Urinary bladder (tissue), 4 donors: Measurements from ENCODE around the gene OR4B1. TPM values are rescaled to one million over a fixed set of nuclear protein-coding genes. Genes with fewer than 3 reads are reported as not detected.
"Not testable (repeated sequence)": the region's sequence is repeated elsewhere in the genome, so short reads cannot be mapped to it uniquely, and the experiment has no call there.

Source experiments
- DNase-seq: peaks from one replicate; pipeline ENCODE4 v3.0.0-alpha.2; 2015; ENCODE audit errors: extremely low spot score
- H3K27ac ChIP-seq: one replicate; pipeline ENCODE4 v1.5.1; 2013; ENCODE audit warnings: low read depth, mild to moderate bottlenecking, moderate library complexity
- H3K36me3 ChIP-seq: one replicate; pipeline ENCODE4 v1.6.1; 2013; ENCODE audit warnings: mild to moderate bottlenecking, moderate library complexity; ENCODE audit not compliant: insufficient read depth
- H3K4me1 ChIP-seq: one replicate; pipeline ENCODE4 v1.6.1; 2013; ENCODE audit warnings: mild to moderate bottlenecking, moderate library complexity; ENCODE audit not compliant: insufficient read depth
- H3K4me3 ChIP-seq: one replicate; pipeline ENCODE4 v1.5.1; 2013; ENCODE audit warnings: low read depth, low read length
- WGBS: extraction: QIAGEN DNeasy Blood & Tissue Kit; methylation state at CpG from one replicate; pipeline ENCODE4 v1.1.7; 2013; 5-methylcytosine and 5-hydroxymethylcytosine counted together
- polyA plus RNA-seq: library from polyadenylated mRNA; stranded (reverse); fragments of 200-250 nt; gene quantifications from one replicate; pipeline ENCODE4 v1.2.3, GENCODE V29; 2013
- total RNA-seq: library from RNA; depleted of rRNA; stranded (reverse); fragments of >200 nt; gene quantifications from one replicate; pipeline ENCODE4 v1.2.3, GENCODE V29; 2014
- donor health status: healthy with polysubstance abuse.
- donor health status: healthy.

OR4B1 gene
- total RNA-seq (not detected), polyA plus RNA-seq (not detected)

GRCh38 chr11:48216510-48216909 lies at the start of gene OR4B1:
Gene OR4B1, plus strand, starts transcription at chr11:48216810. Its CDS starts 0 bp downstream, at chr11:48216810.
- H3K36me3 ChIP-seq, result no peaks in the 10 kb centered on the region
- no peak within 1 kb of the TSS for H3K4me3 ChIP-seq
- no peaks in the 10 kb centered on the region for H3K4me1 ChIP-seq
- 63% methylated on average over 2 of the region's 2 CpGs for WGBS
- no peak within 1 kb of the TSS for H3K27ac ChIP-seq
- DNase-seq, result no peak

GRCh38 chr11:48167380-48167779 lies 49.2 kb upstream of the OR4B1 start:
- Histone ChIP-seq H3K4me1 (no peaks in the 10 kb centered on the region), H3K4me3 (no peak overlapping the region), H3K36me3 (peaks cover 2% of the 10 kb centered on the region), H3K27ac (no peak overlapping the region)
- no peak for DNase-seq
- 87% methylated on average over 6 of the region's 6 CpGs for WGBS

GRCh38 chr11:48168815-48169214 lies 47.8 kb upstream of the OR4B1 start:
- peaks cover 2% of the 10 kb centered on the region for H3K36me3 ChIP-seq
- no peak overlapping the region for H3K4me3 ChIP-seq
- DNase-seq, result no peak
- no peak overlapping the region for H3K27ac ChIP-seq
- H3K4me1 ChIP-seq, result no peaks in the 10 kb centered on the region
- WGBS, result 87% methylated on average over 6 of the region's 6 CpGs

- Histone ChIP-seq H3K36me3 (no peaks in the 10 kb centered on the region), H3K4me1 (no peaks in the 10 kb centered on the region), H3K4me3 (no peak overlapping the region), H3K27ac (no peak overlapping the region)
- DNase-seq, result no peak
- WGBS, result 52% methylated on average over 6 of the region's 6 CpGs
Measured at GRCh38 chr11:48169259-48169658, 47.4 kb upstream of the OR4B1 start.

GRCh38 chr11:48169717-48170116 lies 46.9 kb upstream of the OR4B1 start:
- WGBS, result 32% methylated on average over 7 of the region's 7 CpGs
- Histone ChIP-seq H3K4me3 (no peak overlapping the region), H3K27ac (no peak overlapping the region), H3K4me1 (no peaks in the 10 kb centered on the region), H3K36me3 (no peaks in the 10 kb centered on the region)
- no peak for DNase-seq

GRCh38 chr11:48170241-48171233 lies 46.1 kb upstream of the OR4B1 start:
- no peaks in the 10 kb centered on the region for H3K36me3 ChIP-seq
- WGBS, result 50% methylated on average over 10 of the region's 10 CpGs
- no peaks in the 10 kb centered on the region for H3K4me1 ChIP-seq
- H3K4me3 ChIP-seq, result no peak overlapping the region
- no peak overlapping the region for H3K27ac ChIP-seq
- DNase-seq, result no peak

GRCh38 chr11:48172818-48173609 lies 43.6 kb upstream of the OR4B1 start:
- Histone ChIP-seq H3K4me1 (no peaks in the 10 kb centered on the region), H3K36me3 (no peaks in the 10 kb centered on the region), H3K27ac (no peak overlapping the region), H3K4me3 (no peak overlapping the region)
- WGBS, result 35% methylated on average over 14 of the region's 14 CpGs
- DNase-seq, result no peak

- Histone ChIP-seq H3K4me3 (no peak overlapping the region), H3K4me1 (no peaks in the 10 kb centered on the region), H3K36me3 (no peaks in the 10 kb centered on the region), H3K27ac (no peak overlapping the region)
- no peak for DNase-seq
- 78% methylated on average over 4 of the region's 4 CpGs for WGBS
Measured at GRCh38 chr11:48177661-48178060, 38.9 kb upstream of the OR4B1 start.

GRCh38 chr11:48180627-48181026 lies 36.0 kb upstream of the OR4B1 start:
- Histone ChIP-seq H3K4me1 (no peaks in the 10 kb centered on the region), H3K4me3 (no peak overlapping the region), H3K27ac (no peak overlapping the region), H3K36me3 (no peaks in the 10 kb centered on the region)
- 78% methylated on average over 6 of the region's 6 CpGs for WGBS
- no peak for DNase-seq

GRCh38 chr11:48182860-48183526 lies 33.6 kb upstream of the OR4B1 start:
- Histone ChIP-seq H3K27ac (no peak overlapping the region), H3K36me3 (no peaks in the 10 kb centered on the region), H3K4me1 (no peaks in the 10 kb centered on the region), H3K4me3 (no peak overlapping the region)
- 64% methylated on average over 4 of the region's 4 CpGs for WGBS
- DNase-seq, result no peak

- no peak for DNase-seq
- H3K4me1 ChIP-seq, result no peaks in the 10 kb centered on the region
- no peak overlapping the region for H3K27ac ChIP-seq
- no peaks in the 10 kb centered on the region for H3K36me3 ChIP-seq
- no peak overlapping the region for H3K4me3 ChIP-seq
Measured at GRCh38 chr11:48184452-48184851, 32.2 kb upstream of the OR4B1 start.

GRCh38 chr11:48190906-48191654 lies 25.5 kb upstream of the OR4B1 start:
- 55% methylated on average over 10 of the region's 10 CpGs for WGBS
- not testable (repeated sequence) for H3K4me1 ChIP-seq, H3K36me3 ChIP-seq, H3K4me3 ChIP-seq, H3K27ac ChIP-seq, DNase-seq

- Histone ChIP-seq H3K27ac (no peak overlapping the region), H3K36me3 (no peaks in the 10 kb centered on the region), H3K4me3 (no peak overlapping the region), H3K4me1 (no peaks in the 10 kb centered on the region)
- WGBS, result 54% methylated on average over 2 of the region's 2 CpGs
- no peak for DNase-seq
Measured at GRCh38 chr11:48193876-48194275, 22.7 kb upstream of the OR4B1 start.
